GM18502 (cell line): Measurements from ENCODE around the gene IGFBP7.
A peak's percentile ranks its signal among the peaks of the same experiment; 100 is the strongest.

Source experiments
- ATAC-seq: cut with Tn5 transposase; IDR thresholded peaks from one replicate; pipeline ENCODE4 v1.9.1; 2021; ENCODE audit warnings: mild to moderate bottlenecking; ENCODE audit not compliant: unreplicated experiment, poor library complexity

IGFBP7 gene, protein sequence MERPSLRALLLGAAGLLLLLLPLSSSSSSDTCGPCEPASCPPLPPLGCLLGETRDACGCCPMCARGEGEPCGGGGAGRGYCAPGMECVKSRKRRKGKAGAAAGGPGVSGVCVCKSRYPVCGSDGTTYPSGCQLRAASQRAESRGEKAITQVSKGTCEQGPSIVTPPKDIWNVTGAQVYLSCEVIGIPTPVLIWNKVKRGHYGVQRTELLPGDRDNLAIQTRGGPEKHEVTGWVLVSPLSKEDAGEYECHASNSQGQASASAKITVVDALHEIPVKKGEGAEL

DNA sequence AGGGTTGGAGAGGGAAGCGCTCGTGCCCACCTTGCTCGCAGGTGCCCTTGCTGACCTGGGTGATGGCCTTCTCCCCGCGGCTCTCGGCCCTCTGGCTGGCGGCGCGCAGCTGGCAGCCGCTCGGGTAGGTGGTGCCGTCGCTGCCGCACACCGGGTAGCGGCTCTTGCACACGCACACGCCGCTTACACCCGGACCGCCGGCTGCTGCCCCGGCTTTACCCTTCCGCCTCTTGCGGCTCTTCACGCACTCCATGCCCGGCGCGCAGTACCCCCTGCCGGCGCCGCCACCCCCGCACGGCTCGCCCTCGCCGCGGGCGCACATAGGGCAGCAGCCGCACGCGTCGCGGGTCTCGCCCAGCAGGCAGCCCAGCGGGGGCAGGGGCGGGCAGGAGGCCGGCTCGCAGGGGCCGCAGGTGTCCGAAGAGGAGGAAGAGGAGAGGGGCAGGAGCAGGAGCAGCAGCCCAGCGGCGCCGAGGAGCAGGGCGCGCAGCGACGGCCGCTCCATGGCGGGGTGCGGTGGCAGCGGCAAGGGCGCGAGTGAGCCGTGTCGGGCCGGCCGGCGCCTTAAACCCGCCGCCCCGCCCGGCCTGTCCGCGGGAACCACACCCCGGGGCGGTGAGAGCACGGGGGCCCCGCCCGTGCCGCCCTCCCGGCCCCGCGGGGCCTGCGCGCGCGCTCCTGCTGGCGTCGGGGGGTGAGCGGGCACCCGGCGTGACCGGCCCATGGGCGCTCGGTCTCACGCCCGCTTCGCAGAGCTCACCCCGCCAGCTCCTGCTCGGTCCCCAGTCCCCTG is at the start of gene IGFBP7:
TSS of gene IGFBP7 (minus strand) at position 539 of the 793 bp plus-strand sequence. CDS start at position 505, 34 bp downstream.
- ATAC-seq, result peak; percentile 45

DNA sequence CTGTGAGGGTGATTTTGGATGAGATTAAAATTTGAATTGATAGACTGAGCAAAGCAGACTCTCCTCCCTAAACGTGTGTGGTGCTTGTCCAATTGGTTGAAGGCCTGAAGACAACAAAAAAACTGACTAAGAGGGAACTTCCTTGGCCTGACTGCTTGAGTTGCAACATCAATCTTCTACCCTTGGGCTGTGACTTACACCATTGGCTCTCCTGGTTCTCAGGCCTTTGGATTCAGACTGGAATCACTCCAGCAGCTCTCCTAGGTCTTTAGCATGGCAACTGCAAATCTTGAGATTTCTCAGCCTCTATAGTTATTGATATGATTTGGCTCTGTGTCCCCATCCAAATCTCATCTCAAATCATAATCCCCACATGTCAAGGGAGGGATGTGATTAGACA is 49.7 kb upstream of the IGFBP7 start:
- ATAC-seq, result no peak

DNA sequence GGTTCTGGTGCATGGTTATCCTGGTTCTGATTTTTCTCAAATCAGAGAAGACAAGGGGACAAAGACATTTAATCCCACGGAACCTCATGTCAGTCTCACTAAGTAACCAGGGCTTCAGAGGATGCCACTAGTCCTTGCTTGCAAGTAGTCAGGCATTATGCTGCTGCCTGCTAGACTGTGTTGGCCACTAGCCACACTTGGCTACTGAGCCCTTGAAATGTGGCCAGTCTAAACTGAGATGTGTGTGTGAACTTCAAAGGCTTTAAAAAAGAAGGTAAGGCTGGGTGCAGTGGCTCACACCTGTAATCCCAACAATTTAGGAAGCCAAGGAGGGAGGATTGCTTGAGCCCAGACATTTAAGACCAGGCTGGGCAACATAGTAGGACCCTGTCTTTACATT is 48.6 kb upstream of the IGFBP7 start:
- ATAC-seq, result no peak

DNA sequence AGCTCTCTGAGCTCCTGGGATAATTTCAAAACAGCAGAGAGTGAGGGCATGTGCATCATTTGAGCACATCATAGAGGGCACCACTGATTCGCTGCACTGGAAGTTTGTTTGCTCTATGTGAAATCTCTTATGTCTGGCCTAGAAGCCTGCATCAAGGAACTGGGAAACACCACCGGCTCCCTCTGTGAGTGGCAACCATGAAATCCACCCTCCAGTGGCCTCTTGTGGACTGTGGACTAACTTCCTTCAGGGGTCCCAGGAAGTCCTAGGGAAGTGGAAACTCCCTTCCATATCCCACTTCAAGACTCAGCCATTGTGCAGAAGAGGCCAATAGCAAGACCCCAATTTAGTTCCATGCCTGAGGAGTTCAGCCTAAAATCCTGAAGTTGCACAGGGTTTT is 48.0 kb upstream of the IGFBP7 start:
- no peak for ATAC-seq

DNA sequence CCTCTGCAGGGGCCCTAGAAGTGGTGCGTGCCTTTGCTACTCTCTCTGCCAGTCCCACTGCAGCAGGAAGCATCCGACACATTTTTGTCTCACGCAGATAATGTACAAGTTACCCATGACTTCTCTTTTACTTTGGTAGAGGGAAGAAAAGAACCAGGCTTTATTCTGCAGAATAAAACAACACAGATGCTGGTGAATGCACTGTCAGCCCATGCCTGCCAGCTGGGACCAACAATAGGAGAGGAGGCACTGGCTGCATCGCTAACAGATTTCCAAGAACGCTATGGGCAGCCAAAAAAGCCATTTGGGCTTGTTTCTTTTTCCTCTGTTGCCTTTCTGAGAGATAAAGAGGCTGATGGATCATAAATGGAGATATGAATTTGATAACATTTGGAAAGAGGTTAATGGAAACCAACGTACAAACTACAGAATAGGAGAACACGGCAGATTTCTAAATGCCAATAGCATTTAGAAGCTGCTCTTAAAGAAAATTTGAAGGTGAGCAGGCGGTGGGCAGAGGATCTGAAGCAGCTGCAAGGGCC is 47.5 kb upstream of the IGFBP7 start:
- no peak for ATAC-seq

DNA sequence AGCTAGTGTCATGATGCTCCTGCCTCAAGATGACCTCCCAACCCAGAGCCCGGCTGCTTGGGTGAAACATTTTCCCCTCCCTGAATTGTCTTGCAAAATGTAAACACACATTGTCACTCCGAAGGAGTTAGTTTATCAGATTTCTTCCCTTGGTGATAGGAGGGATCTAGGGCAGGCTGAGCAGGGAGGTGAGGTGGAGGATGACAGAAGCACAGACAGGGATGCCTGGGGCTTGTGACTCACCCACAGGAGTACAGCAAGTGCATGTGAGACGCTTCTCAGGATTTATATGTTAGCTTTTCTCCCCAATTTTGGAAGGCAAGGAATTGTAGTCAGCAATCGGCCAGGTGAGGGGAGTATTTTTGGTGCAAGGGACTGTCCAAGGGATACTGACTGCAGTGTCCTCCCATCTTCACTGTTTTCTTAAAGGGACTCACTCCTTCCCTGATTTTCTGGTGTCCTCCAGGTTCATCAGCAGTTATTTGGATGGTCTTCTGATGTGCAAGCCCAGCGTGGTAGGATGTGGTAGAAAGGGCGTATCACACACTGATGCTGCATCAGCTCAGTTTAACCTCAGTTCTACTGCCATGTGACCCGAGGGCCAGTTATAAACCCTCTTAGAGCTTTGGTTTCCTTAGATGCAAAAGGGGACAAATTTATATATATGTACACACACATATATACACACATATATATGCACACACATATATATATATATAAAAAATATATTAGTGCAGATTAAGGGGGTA is 46.2 kb upstream of the IGFBP7 start:
- no peak for ATAC-seq

DNA sequence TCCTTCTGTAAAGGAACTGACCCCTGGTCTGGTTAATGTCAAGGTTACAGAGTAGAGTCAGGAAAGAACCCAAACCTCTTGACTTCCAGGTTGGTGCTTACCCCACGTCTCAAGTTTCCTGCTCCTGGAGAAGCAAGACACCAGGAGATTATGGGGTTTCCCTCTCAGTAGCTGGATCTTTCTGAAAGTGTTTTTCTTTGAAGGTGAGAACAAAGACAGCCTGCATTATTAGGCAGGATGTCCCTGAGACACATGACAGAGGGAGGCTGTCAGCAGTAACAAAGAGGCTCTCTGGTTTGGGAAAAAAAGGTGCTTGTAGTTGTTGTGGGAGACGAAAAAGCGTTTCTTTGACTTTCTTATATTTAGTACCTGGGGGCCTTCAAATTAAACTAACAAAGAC is 44.7 kb upstream of the IGFBP7 start:
- no peak for ATAC-seq

DNA sequence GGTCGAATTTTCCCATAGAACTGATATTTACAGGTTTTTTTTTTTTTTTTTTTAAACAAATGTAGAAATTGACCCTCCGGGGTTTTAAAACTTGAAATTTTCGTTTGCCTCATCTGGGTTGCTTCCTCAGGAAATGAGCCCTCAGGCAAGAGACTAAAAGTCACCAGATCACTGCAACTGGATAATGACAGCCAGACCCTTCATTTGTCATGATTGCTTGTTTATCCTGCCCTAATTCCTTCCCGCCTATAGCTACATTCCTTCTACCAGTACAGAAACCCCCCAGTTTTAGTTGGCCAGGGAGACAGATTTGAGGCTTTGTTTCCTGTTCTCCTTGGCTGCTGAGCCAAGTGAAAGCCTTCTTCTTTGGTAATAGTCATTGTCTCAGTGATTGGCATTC is 44.0 kb upstream of the IGFBP7 start:
- no peak for ATAC-seq

DNA sequence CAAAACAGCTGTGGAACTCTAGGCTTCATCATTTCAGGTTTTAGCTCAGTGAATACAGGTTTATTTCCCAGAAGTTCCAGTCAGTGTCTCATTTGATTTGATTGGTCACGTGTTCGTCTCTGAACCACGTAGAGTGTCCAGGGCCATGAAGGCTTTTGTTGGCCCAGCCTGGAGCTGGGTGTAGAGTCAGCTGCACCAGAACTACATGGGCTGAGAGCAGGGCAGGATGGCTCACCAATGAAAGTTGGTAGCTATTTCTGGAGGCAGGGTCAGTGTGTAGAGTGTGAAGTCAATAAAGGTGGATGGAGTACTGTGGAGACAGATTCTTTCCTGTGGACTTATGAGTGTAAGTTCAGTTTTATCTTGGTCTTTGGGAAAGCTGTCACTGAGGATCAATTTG is 43.0 kb upstream of the IGFBP7 start:
- no peak for ATAC-seq

DNA sequence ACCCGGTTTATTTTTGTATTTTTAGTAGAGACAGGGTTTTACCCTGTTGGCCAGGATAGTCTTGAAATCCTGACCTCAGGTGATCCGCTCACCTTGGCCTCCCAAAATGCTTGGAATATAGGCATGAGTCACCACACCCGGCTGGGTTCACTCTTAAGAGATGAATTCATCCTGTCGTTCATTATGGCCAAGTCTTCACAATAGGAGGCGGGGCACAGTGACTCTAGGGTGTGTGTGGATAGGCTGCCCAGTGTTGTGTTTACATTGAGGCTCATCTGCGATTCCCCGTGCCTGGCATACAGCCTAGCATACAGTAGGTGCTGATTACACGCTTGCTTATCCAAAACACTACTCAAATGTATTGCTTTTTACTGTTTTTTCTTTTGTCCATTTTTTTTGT is 41.3 kb upstream of the IGFBP7 start:
- no peak for ATAC-seq

DNA sequence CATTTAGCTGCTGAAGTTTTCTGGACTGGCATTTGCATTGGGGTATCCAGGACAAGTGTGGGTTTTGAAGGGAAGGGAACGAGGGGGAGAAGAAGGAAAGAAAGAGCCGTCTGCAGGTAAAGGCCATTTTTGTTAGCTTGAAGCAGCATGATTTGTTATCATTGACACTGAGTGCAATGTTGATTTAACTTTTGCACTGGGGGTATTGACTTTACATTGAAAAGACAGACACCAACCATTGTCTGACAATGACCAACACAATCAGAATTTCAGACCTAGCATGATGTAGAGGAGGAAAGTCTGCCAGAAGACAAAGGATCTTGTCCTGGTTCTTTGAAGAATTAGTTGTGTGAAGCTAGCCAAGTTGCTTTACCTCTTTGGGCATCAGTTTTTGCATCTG is 39.6 kb upstream of the IGFBP7 start:
- no peak for ATAC-seq

DNA sequence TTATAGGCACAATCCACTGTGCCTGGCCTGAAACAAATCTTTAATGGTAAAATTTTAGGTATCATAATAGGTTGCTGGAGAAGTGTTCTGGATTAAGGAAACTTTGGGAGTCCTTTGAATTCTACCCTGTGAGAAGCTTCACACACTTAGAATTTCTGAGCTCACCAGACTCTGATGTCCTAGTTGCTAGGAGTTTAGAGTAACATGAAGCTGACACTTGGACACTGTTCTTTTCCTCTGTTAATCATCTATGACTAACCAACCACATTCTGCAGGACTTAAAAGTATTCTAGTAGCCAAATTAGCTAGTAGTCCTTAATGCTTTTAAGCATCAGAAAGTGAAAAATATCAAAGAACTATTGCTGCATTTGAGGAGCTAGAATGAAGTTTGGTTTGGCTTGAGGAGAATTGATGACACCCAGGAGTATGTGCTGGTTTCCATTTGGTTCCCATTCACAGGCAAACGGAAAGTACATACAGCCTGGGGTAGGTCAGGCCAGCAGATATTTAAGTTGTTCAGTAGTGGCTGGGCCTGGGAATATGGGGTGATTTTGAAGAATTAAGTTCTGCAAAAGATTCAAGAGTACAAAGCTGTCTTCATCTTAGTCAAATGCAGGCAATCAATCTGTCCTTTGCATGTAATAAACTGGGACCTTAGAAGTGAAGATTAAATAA is 38.8 kb upstream of the IGFBP7 start:
- no peak for ATAC-seq

DNA sequence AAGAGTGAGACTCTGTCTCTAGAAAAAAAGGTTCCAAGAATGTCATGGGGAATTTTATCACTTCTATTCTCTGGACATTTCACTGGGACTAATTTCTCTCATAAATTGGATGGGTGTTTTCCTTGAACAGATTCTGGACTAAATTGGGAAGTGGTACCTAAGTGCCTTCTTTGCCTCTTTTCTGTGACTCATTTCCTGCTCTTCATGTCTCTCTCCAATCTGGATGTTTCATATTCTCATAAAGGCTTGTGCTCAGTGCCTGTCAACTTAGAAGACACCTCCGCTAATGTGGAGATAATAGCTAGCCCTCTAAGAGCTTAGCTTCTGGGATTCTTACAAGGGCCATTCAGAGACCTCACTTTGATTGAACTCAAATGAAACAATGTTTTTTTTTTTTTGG is 38.0 kb upstream of the IGFBP7 start:
- no peak for ATAC-seq

DNA sequence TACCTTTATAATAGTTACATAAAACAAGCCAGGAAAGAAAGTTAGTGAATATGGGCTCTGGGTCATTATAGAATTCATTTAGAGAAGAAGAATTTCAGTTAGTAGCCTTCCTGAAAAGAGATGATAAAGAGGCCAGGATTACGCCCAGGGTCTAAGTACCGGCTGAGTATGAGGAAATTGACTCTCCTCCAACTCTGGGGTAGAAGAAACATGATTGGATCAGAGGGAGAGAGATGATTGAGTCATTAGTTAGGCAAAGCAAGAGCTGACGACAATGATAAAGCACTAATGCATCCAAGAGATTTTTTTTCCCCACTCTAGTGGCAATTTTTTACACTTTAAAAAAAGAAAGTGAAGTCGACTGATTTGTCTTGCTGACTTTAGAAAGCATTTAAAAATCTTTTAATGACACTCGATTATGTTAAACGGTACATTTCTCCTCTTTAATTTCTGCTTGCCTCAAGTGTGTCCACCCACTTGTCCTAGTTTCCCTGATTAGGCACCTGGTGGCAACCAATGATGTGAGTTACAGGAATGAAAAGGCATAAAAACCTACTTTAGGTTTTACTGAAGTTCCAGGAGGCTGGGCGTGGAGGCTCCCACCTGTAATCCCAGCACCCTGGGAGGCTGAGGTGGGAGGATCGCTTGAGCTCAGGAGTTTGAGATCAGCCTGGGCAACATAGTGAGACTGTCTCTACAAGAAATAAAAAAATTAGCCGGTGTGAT is 37.3 kb upstream of the IGFBP7 start:
- no peak for ATAC-seq

DNA sequence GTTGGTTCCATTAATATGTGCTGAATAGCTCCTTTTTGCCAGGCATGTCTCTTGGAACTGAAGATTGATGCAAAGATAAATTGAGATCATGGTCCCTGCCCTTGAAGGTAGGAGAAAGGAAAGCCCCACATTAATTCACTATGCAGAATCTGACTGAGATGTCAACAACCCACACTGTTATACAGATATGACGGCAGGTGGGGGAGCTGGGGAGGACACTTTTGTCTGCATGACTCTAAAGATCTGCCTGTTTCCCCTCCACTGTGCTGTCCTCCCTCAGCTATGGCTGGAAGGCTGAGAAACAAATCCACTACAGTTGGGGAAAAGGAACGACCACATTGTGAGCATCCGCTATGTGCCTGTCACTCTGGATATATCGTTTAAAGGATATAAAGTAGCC is 36.3 kb upstream of the IGFBP7 start:
- ATAC-seq, result no peak

DNA sequence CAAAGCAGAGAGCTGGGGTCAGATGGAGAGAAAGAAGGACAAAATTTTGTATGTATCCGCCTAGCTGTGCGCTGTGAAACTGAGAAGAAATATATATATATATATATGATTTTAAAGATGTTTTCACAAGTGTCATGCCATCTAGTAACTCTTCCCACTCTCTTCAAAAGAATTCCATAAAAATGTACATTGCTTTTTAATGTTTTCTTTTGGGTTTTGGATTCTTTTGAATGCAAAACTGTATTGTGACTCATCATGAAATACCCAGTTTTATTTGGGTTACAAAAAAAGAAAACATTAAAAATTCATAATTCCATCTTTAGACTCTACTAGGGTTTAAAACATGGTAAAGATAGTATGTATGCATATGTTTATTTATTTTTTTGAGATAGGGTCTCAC is 34.3 kb upstream of the IGFBP7 start:
- ATAC-seq, result no peak

DNA sequence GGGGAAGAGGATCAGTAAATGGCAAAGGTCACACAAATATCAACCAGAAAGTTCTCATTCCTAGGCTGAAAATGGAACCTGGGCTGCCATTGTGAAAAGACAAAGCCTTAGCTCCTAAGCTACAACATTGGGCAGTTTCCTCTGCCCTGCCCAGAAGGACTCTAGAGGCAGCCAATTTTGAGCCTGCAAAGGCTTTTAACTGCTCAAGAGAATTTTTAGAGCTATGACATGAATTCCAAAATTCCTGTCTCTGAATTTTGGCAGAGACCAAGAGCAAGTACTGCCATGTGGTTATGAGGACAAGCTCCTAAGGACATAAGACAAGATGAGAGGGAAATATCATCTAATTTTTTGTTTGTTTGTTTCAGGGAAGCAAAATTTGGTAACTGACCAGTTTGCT is 29.6 kb upstream of the IGFBP7 start:
- ATAC-seq, result no peak

DNA sequence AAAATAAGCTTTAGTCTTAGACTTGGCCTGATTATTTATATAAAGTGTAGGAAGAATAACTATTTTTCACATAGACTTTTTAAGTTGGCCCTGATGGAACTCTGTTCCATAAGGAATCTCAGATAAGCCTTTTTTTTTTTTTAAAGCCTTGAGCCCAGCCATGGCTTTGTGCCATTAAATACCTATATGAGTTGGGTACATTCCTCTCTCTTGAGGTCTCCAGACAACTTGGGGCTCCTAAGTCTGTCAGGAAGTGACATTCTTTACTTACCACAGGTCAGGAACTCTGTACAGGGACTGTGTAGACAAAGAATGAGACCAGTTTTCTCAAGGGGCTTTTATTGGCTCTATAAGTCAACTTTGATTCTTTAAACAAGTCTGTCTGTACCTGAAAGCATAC is 27.1 kb upstream of the IGFBP7 start:
- no peak for ATAC-seq

DNA sequence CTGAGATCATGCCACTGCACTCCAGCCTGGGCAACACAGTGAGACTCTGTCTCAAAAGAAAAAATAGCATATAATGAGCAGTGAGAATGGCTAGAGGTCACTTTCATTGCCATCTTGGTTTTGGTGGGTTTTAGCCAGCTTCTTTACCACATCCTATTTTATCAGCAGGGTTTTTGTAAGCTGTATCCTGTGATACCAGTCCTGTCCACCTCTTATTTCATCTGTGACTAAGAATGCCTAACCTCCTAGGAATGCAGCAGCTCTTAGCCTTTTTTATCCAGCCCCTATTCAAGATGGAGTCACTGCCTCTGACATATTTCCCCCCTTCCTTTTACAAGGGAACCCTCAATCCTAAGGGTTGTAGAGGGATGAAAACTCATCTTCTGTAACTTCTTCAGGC is 26.1 kb upstream of the IGFBP7 start:
- ATAC-seq, result no peak

DNA sequence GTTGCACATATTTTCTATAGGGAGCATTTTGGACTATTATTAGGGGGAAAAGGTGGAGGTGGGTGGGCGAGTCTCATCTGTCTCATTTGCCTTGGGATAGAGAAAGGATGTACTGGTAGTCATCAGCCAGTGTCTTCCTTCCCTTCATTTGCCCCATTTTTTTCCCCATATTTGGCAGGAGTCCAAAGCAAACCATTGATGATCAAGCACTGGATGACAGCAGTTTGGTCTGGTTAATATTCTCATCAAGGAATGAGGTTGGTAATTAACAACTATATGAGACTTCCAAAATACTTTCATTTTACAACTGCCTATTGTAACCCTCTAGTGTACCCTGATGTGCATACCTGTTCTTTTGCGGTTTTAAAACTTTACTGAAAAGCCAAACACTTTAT is 22.6 kb upstream of the IGFBP7 start:
- ATAC-seq, result no peak
